ENCODE results near the gene CLN6. TPM values are rescaled to one million over a fixed set of nuclear protein-coding genes. Genes with fewer than 3 reads are reported as not detected.

The CLN6 gene
- total RNA-seq, 1 experiment from 2014 or later, result 68.7 TPM

- ATAC-seq (peak; percentile 52; the same call in 1 of the 2 replicates), DNase-seq (ENCODE audit: low read depth, low spot score) (no peak)
- peaks cover 43% of the 10 kb centered on the region for H3K36me3 ChIP-seq (ENCODE audit: control insufficient read depth, insufficient read depth, low read length)
- no TSS peak for BruUV-seq (replicated peaks)
- no peaks in the 10 kb centered on the region for H3K9me3 ChIP-seq (ENCODE audit: control insufficient read depth, insufficient read depth, low read depth, low read length)
- no peak overlapping the region for H3K27ac ChIP-seq (ENCODE audit: low read length)
- ChIA-PET POLR2A (no interaction called here), CTCF (no interaction called here)
- intact Hi-C loops (cut with micrococcal nuclease; ENCODE audit: unreplicated experiment) (no loop called here), in situ Hi-C loops (cut with HindIII; ENCODE audit: low pct_unique_long_range_greater_than_20kb, low sequenced_read_pairs) (no loop called here)
- no peaks in the 10 kb centered on the region for H3K27me3 ChIP-seq (ENCODE audit: control insufficient read depth, insufficient read depth, low read length)
- peaks cover 3% of the 10 kb centered on the region; the same call in 1 of the 2 replicates for H3K4me1 ChIP-seq (ENCODE audit: control insufficient read depth, insufficient read depth, low read length)
- no peak overlapping the region for H3K4me3 ChIP-seq (ENCODE audit: low read depth in 2 of 2, low read length in 2 of 2)
- no peak for TF ChIP-seq CTCF (IDR thresholded peaks at IDR 0.05)
- TF ChIP-seq TCF7L2 (IDR thresholded peaks at IDR 0.05; ENCODE audit: low read depth, low read length), result no peak
- TF ChIP-seq POLR2AphosphoS5 (IDR thresholded peaks at IDR 0.05; ENCODE audit: low read depth, low read length), result no peak
- no peak for TF ChIP-seq REST (IDR thresholded peaks at IDR 0.05; ENCODE audit: insufficient read depth in 1 of 2, low read depth in 2 of 2, low read length in 1 of 2)
- TF ChIP-seq SIN3A (IDR thresholded peaks at IDR 0.05; ENCODE audit: borderline replicate concordance, insufficient read depth, low read depth, low read length), result no peak
These were observed 42.0 kb downstream of the CLN6 start for GRCh38 chr15:68187559-68187958.

- in situ Hi-C loops (cut with HindIII; ENCODE audit: low pct_unique_long_range_greater_than_20kb, low sequenced_read_pairs), result no loop called here
These were observed 42.7 kb downstream of the CLN6 start for GRCh38 chr15:68186671-68187397.

More at GRCh38 chr15:68186671-68187397, 42.7 kb downstream of the CLN6 start:
- H3K36me3 ChIP-seq (ENCODE audit: control insufficient read depth, insufficient read depth, low read length), result peaks cover 39% of the 10 kb centered on the region
- DNase-seq (ENCODE audit: low read depth, low spot score) (no peak), ATAC-seq (no peak)
- TF ChIP-seq REST (IDR thresholded peaks at IDR 0.05; ENCODE audit: insufficient read depth in 1 of 2, low read depth in 2 of 2, low read length in 1 of 2) (no peak), POLR2AphosphoS5 (IDR thresholded peaks at IDR 0.05; ENCODE audit: low read depth, low read length) (no peak), CTCF (IDR thresholded peaks at IDR 0.05) (no peak), TCF7L2 (IDR thresholded peaks at IDR 0.05; ENCODE audit: low read depth, low read length) (no peak), SIN3A (IDR thresholded peaks at IDR 0.05; ENCODE audit: borderline replicate concordance, insufficient read depth, low read depth, low read length) (no peak)
- peaks cover 3% of the 10 kb centered on the region; the same call in 1 of the 2 replicates for H3K4me1 ChIP-seq (ENCODE audit: control insufficient read depth, insufficient read depth, low read length)
- H3K4me3 ChIP-seq (ENCODE audit: low read depth in 2 of 2, low read length in 2 of 2), result no peak overlapping the region
- no peaks in the 10 kb centered on the region for H3K27me3 ChIP-seq (ENCODE audit: control insufficient read depth, insufficient read depth, low read length)
- intact Hi-C loops (cut with micrococcal nuclease; ENCODE audit: unreplicated experiment), result no loop called here
- ChIA-PET POLR2A (no interaction called here), CTCF (no interaction called here)
- no peaks in the 10 kb centered on the region for H3K9me3 ChIP-seq (ENCODE audit: control insufficient read depth, insufficient read depth, low read depth, low read length)
- BruUV-seq (replicated peaks), result no TSS peak
- no peak overlapping the region for H3K27ac ChIP-seq (ENCODE audit: low read length)
